Activated naive CD4-positive, alpha-beta T cell treated with anti-CD3 and anti-CD28 coated beads for 36 hours (primary cell): ENCODE results near the gene PPIL1. TPM values are rescaled to one million over a fixed set of nuclear protein-coding genes. Genes with fewer than 3 reads are reported as not detected.
A peak's percentile ranks its signal among the peaks of the same experiment; 100 is the strongest.
"Not testable (repeated sequence)": the region's sequence is repeated elsewhere in the genome, so short reads cannot be mapped to it uniquely, and the experiment has no call there.

Source experiments
- CTCF ChIA-PET: fragments of 350-600 bp; sonication (Branson Sonifier 250); formaldehyde crosslinking; loops from one replicate; lab custom pipeline; 2021; ENCODE audit warnings: antibody characterized with exemption; lab: Charles Lee
- DNase-seq: peaks from one replicate; pipeline ENCODE4 v3.0.0-alpha.2; 2020
- H3K27ac Mint-ChIP-seq: one replicate; pipeline ENCODE4 v1.8.0; 2021; ENCODE audit warnings: mild to moderate bottlenecking, mixed read lengths
- H3K27me3 Mint-ChIP-seq: one replicate; pipeline ENCODE4 v1.8.0; 2021; ENCODE audit warnings: low read depth, mixed read lengths
- H3K36me3 Mint-ChIP-seq: one replicate; pipeline ENCODE4 v1.8.0; 2021; ENCODE audit warnings: low read depth, mixed read lengths
- H3K4me1 Mint-ChIP-seq: one replicate; pipeline ENCODE4 v1.8.0; 2021; ENCODE audit warnings: low read depth, mixed read lengths
- H3K4me3 Mint-ChIP-seq: one replicate; pipeline ENCODE4 v1.8.0; 2021; ENCODE audit warnings: mild to moderate bottlenecking, moderate library complexity, mixed read lengths
- H3K9me3 Mint-ChIP-seq: one replicate; pipeline ENCODE4 v1.8.0; 2021; ENCODE audit warnings: mixed read lengths
- intact Hi-C: fragments of 100-400 bp; cut with micrococcal nuclease; formaldehyde crosslinking; loops from one replicate; pipeline ENCODE4 v1.15.1; 2023
- total RNA-seq, 2 experiments: library from RNA; stranded (reverse); gene quantifications; one replicate each; pipeline ENCODE4 v1.2.3, GENCODE V29; 2021

PPIL1 gene
- total RNA-seq, 2 experiments from 2014 or later: 42.8 to 44.0 TPM

GRCh38 chr6:36907781-36908180 lies 33.2 kb upstream of the PPIL1 start:
- intact Hi-C loops: no loop called here
- peaks cover 16% of the 10 kb centered on the region for H3K4me1 Mint-ChIP-seq
- no peak overlapping the region for H3K27ac Mint-ChIP-seq
- no peaks in the 10 kb centered on the region for H3K27me3 Mint-ChIP-seq
- no peak overlapping the region for H3K4me3 Mint-ChIP-seq
- DNase-seq: no peak
- H3K9me3 Mint-ChIP-seq: no peaks in the 10 kb centered on the region
- CTCF ChIA-PET: interaction anchor here (0.7 kb wide), 1 partner anchor 20 kb away, joined by 3 read pairs; no protein-coding TSS in a partner anchor
- peaks cover 20% of the 10 kb centered on the region for H3K36me3 Mint-ChIP-seq

DNA sequence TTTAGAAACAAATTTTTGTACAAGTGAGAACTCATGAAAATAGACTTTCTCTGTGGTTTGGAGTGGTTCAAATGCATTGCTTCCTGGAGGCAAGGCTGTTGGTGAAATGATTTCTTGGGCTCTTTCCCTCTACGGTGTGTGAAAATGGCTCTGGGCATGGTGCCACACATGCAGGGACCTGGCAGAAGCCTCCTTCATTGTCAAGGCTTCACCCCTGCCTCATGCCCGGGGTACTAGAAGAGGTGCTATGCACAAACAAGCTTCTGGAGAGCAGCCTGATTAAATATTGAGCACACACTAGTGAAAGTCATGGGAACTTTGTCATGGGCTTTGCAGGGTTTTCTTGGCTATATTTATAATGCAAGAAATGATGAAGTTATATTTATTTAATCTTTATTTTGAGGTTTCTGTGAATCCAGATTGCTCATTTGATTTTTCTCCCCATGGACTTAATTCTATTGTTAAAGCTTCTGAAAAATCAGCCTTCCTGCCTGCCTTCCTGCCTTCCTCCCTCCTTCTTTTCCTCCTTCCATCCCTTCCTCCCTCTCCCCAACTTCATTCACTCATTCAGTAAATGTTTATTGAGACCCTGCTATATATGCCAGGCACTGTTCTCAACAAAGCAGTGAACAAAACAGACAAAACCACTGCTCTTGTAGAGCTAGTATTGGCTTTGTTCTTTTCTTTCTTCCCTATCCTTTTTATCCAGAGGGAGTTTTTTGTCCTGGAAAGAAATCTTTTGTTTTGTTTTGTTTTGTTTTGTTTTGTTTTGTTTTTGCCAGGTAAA lies 32.1 kb upstream of the PPIL1 start:
- DNase-seq: no peak
- H3K27me3 Mint-ChIP-seq: no peaks in the 10 kb centered on the region
- no peak overlapping the region for H3K4me3 Mint-ChIP-seq
- no peak overlapping the region for H3K27ac Mint-ChIP-seq
- intact Hi-C loops: no loop called here
- H3K4me1 Mint-ChIP-seq: peaks cover 5% of the 10 kb centered on the region
- no peaks in the 10 kb centered on the region for H3K9me3 Mint-ChIP-seq
- CTCF ChIA-PET: interaction anchor here (0.7 to 1.0 kb wide), 3 partner anchors 19 to 525 kb away, joined by 3 read pairs; no protein-coding TSS in a partner anchor
- peaks cover 25% of the 10 kb centered on the region for H3K36me3 Mint-ChIP-seq

DNA sequence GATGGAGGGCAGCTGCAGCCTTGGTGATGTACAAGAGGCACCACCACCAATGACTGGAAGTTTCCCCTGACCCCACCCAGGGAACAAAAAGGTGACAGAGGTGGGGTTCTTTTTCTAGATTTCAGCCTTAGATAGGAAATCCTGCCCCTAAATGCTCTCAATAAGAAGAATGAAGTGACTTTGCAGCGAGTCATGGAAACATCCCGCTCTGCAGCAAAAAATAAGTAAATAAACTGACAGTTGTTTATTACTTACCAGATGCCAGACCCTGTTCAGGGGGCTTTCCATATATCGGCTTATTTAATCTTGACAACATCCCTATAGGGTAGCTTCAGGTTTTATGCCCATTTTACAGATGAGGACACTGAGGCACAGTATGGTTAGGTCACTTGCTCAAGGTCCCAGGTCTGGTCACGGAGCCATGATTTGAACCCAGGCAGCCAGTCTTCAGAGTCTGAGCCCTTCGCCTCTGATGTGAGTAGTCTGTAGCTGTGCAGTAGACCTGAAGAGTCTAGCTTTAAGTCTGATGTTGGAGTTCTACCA lies 30.3 kb upstream of the PPIL1 start:
- Mint-ChIP-seq H3K27me3 (no peaks in the 10 kb centered on the region), H3K4me1 (peaks cover 2% of the 10 kb centered on the region), H3K36me3 (peaks cover 27% of the 10 kb centered on the region), H3K27ac (no peak overlapping the region), H3K9me3 (no peaks in the 10 kb centered on the region), H3K4me3 (no peak overlapping the region)
- intact Hi-C loops: no loop called here
- DNase-seq: no peak
- CTCF ChIA-PET: interaction anchor here (1.0 kb wide), 1 partner anchor 32 kb away, joined by 3 read pairs; no protein-coding TSS in a partner anchor

DNA sequence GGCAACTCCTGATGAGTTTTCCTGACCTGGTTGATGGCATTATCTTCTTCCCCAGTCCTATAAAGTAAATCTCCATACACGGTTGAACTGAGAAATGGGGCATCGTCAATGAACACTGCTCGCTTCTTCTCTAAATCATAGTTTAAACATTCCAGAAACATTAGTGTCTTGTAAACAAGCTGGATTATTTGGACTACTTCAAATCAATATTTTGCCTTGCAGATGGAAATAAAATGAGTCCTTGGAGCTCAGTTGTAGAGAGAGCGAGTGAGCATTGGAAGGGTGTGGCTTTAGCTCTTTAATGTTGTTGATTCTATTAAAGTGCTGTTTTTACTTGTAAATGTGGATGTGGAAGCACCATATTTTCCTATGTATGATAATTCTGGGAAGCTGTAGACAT lies 29.5 kb upstream of the PPIL1 start:
- intact Hi-C loops: no loop called here
- DNase-seq: no peak

DNA sequence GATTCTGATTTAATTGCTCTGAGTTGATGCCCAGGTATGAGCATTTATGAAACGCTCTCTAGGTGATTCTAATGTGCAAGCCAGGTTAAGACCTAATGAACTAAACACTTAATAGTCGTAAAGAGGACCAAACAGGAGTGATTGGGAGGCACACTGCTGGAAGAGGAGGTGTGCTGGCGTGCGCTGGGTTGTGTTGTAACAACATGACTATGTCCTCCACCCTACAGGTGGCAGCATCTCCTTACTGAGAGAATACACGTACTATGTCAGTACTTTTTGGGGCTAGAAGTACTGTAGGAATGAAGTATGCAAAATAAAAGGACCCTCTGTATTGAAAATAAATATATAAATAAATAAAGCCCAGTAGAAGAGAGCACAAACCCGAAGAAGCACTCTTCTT lies 23.0 kb upstream of the PPIL1 start:
- CTCF ChIA-PET: interaction anchor here (0.7 to 1.9 kb wide), 3 partner anchors 12 to 46 kb away, joined by 3 to 8 read pairs (median 5); partner anchors contain the start of genes C6orf89 and PPIL1
- DNase-seq: peak; percentile 28
- Mint-ChIP-seq H3K4me3 (no peak overlapping the region), H3K36me3 (peaks cover 13% of the 10 kb centered on the region), H3K27ac (no peak overlapping the region), H3K27me3 (no peaks in the 10 kb centered on the region), H3K9me3 (no peaks in the 10 kb centered on the region), H3K4me1 (no peaks in the 10 kb centered on the region)
- intact Hi-C loops: no loop called here

More for the DNA sequence above, 29.5 kb upstream of the PPIL1 start:
- H3K27ac Mint-ChIP-seq: no peak overlapping the region
- peaks cover 2% of the 10 kb centered on the region for H3K4me1 Mint-ChIP-seq
- H3K4me3 Mint-ChIP-seq: no peak overlapping the region
- no peaks in the 10 kb centered on the region for H3K27me3 Mint-ChIP-seq
- H3K9me3 Mint-ChIP-seq: no peaks in the 10 kb centered on the region
- peaks cover 30% of the 10 kb centered on the region for H3K36me3 Mint-ChIP-seq
- CTCF ChIA-PET: interaction anchor here (0.6 to 1.0 kb wide), 2 partner anchors 31 to 364 kb away, joined by 3 read pairs; no protein-coding TSS in a partner anchor

DNA sequence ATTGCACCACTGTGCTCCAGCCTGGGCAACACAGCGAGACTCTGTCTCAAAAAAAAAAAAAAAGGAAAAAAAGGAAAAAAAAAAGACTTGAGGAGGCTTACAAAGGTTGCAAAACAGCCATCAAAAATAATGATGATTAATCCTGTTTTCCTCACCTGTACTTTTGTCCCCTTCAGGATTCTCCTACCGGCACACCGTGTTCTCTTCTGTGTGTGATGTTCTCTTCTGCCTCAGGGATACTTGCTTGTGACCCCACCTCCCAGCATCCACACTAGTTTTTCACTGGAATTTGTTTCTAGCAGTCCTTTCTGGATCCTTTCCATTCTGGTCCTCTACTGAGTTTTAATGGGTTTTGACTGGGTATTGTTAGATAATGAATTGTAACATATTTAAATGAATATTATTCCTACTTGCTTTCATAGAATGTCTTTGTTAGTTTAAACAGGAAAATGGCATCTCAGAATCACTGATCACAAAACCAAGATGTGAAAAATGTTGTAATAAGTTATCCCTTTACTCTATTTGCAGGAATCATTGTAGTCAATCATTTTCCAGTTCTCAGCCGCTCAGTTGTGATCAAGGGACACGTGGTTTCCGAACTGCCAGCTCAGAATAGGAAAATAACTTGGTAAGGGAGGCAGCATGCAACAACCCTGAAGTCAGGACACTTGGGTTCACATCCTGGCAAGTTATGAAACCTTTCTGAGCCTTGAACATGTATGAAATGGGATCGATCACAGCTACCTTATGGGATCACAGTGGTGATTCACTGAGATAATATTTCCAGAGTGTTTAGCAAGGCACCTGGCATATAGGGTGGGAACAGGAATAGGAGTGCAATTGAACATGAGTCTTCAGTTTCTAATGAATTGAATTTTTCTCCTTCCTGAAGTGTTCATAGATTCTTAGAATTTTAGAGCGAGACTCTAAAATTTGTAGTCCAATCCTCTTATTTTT lies 19.7 kb upstream of the PPIL1 start:
- Mint-ChIP-seq H3K27me3 (no peaks in the 10 kb centered on the region), H3K27ac (no peak overlapping the region), H3K4me3 (no peak overlapping the region), H3K9me3 (no peaks in the 10 kb centered on the region), H3K36me3 (peaks cover 2% of the 10 kb centered on the region), H3K4me1 (peaks cover 3% of the 10 kb centered on the region)
- no peak for DNase-seq
- CTCF ChIA-PET: no interaction called here
- intact Hi-C loops: no loop called here

DNA sequence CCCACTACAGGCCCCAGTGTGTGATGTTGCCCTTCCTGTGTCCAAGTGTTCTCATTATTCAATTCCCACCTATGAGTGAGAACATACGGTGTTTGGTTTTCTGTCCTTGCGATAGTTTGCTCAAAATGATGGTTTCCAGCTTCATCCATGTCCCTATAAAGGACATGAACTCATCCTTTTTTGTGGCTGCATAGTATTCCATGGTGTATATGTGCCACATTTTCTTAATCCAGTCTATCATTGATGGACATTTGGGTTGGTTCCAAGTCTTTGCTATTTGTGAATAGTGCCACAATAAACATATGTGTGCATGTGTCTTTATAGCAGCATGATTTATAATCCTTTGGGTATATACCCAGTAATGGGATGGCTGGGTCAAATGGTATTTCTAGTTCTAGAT lies 16.6 kb upstream of the PPIL1 start:
- not testable (repeated sequence) for DNase-seq
- H3K4me1 Mint-ChIP-seq: peaks cover 27% of the 10 kb centered on the region

GRCh38 chr6:36890112-36890663 lies 15.6 kb upstream of the PPIL1 start:
- CTCF ChIA-PET: interaction anchor here (0.6 to 2.4 kb wide), 5 partner anchors 15 to 318 kb away, joined by 3 to 8 read pairs (median 3); partner anchors contain the start of gene PPIL1
- H3K4me1 Mint-ChIP-seq: peaks cover 31% of the 10 kb centered on the region
- H3K27ac Mint-ChIP-seq: no peak overlapping the region

More for the DNA sequence above, 16.6 kb upstream of the PPIL1 start:
- H3K9me3 Mint-ChIP-seq, H3K4me3 Mint-ChIP-seq, H3K36me3 Mint-ChIP-seq, intact Hi-C loops, H3K27ac Mint-ChIP-seq, H3K27me3 Mint-ChIP-seq: not testable (repeated sequence)
- CTCF ChIA-PET: interaction anchor here (0.7 to 1.2 kb wide), 2 partner anchors 99 to 317 kb away, joined by 3 read pairs; no protein-coding TSS in a partner anchor

GRCh38 chr6:36888654-36889481 lies 14.3 kb upstream of the PPIL1 start:
- Mint-ChIP-seq H3K27ac (no peak overlapping the region), H3K36me3 (no peaks in the 10 kb centered on the region), H3K27me3 (no peaks in the 10 kb centered on the region), H3K4me1 (peaks cover 33% of the 10 kb centered on the region), H3K9me3 (no peaks in the 10 kb centered on the region), H3K4me3 (no peak overlapping the region)
- CTCF ChIA-PET: interaction anchor here (1.2 to 2.4 kb wide), 2 partner anchors 14 to 129 kb away, joined by 4 to 8 read pairs; partner anchors contain the start of gene PPIL1
- intact Hi-C loops: loop anchor here (5.0 kb wide), 1 partner anchor 368 kb away; the partner anchor contains the start of genes TBC1D22B and TMEM217
- no peak for DNase-seq

More at GRCh38 chr6:36890112-36890663, 15.6 kb upstream of the PPIL1 start:
- Mint-ChIP-seq H3K27me3 (no peaks in the 10 kb centered on the region), H3K4me3 (no peak overlapping the region), H3K36me3 (peaks cover 1% of the 10 kb centered on the region), H3K9me3 (no peaks in the 10 kb centered on the region)
- intact Hi-C loops: no loop called here
- DNase-seq: no peak

GRCh38 chr6:36888115-36888643 lies 13.6 kb upstream of the PPIL1 start:
- H3K27me3 Mint-ChIP-seq: no peaks in the 10 kb centered on the region
- CTCF ChIA-PET: interaction anchor here (0.5 to 2.4 kb wide), 3 partner anchors 13 to 273 kb away, joined by 3 to 8 read pairs (median 4); partner anchors contain the start of gene PPIL1
- H3K4me1 Mint-ChIP-seq: peaks cover 33% of the 10 kb centered on the region
- no peak overlapping the region for H3K27ac Mint-ChIP-seq
- no peak for DNase-seq
- H3K36me3 Mint-ChIP-seq: no peaks in the 10 kb centered on the region
- H3K4me3 Mint-ChIP-seq: no peak overlapping the region
- intact Hi-C loops: loop anchor here (5.0 kb wide), 1 partner anchor 369 kb away; the partner anchor contains the start of genes TBC1D22B and TMEM217
- H3K9me3 Mint-ChIP-seq: no peaks in the 10 kb centered on the region
